ENCODE measurements around the gene SYNE1. TPM values are rescaled to one million over a fixed set of nuclear protein-coding genes. Genes with fewer than 3 reads are reported as not detected.

Gene SYNE1
- total RNA-seq, 1 experiment from 2014 or later: 3.0 TPM

DNA sequence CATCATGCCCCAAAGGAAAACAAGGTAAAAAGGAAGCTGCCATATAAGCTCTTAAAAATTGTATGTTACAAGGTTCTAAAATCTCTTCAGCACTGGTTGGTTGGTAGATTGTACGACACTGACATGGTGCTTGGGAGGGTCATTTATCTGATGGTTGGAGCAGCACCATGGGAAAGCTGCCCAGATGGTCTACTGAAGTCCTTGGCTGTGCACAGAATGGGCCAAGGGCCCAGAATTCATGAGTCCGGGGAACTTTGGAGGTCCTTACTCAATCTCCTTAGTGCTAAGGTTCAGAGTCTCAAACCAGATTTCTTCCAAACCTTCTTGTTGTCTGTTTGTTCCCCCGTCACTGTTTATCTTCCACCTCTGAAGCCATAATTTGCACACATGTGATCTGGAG is 515.3 kb downstream of the SYNE1 start:
- no peak overlapping the region for H2BK20ac ChIP-seq (ENCODE audit: low read depth, low read length, poor library complexity, severe bottlenecking)
- Mint-ChIP-seq H3K4me1 (no peaks in the 10 kb centered on the region), H3K27ac (no peak overlapping the region), H3K27me3 (ENCODE audit: low read depth) (no peaks in the 10 kb centered on the region), H3K4me3 (no peak overlapping the region), H3K9me3 (no peaks in the 10 kb centered on the region), H3K36me3 (ENCODE audit: insufficient read depth in 1 of 3, low read depth in 3 of 3) (no peaks in the 10 kb centered on the region)
- H2BK12ac ChIP-seq (ENCODE audit: insufficient read length, low read depth, low read length): no peak overlapping the region
- no peak for DNase-seq
- H3K56ac ChIP-seq (ENCODE audit: insufficient read length, low read depth, low read length): no peak overlapping the region
- no peaks in the 10 kb centered on the region for H3K27me3 ChIP-seq (ENCODE audit: insufficient read depth, low read length)
- H4K20me1 ChIP-seq (ENCODE audit: control insufficient read depth, insufficient read depth, insufficient read length): no peaks in the 10 kb centered on the region
- no peak overlapping the region for H3K27ac ChIP-seq (ENCODE audit: insufficient read length, low read depth, low read length)
- H4K5ac ChIP-seq (ENCODE audit: insufficient read length, low read depth, low read length): no peak overlapping the region
- H3K14ac ChIP-seq (ENCODE audit: insufficient read depth, low read length): no peak overlapping the region
- no peaks in the 10 kb centered on the region for H3K79me2 ChIP-seq (ENCODE audit: insufficient read depth, low read length)
- no peak overlapping the region for H2BK120ac ChIP-seq (ENCODE audit: low read depth, low read length, poor library complexity, severe bottlenecking)
- no peak overlapping the region for H3K23ac ChIP-seq (ENCODE audit: insufficient read length, low read depth, low read length)
- H2BK5ac ChIP-seq (ENCODE audit: insufficient read length, low read length): no peak overlapping the region
- no peaks in the 10 kb centered on the region for H3K4me1 ChIP-seq (ENCODE audit: insufficient read depth, low read length)
- no peak overlapping the region for H4K8ac ChIP-seq (replicated peaks; ENCODE audit: insufficient read length, low read depth, low read length)
- H3K9ac ChIP-seq (ENCODE audit: extremely low read depth, insufficient read length, low read length): no peak overlapping the region
- no peak overlapping the region for H3T11ph ChIP-seq (ENCODE audit: low read length)
- no peak overlapping the region for H3K4ac ChIP-seq (ENCODE audit: low read depth, low read length)
- TF ChIP-seq, protein P1, sequence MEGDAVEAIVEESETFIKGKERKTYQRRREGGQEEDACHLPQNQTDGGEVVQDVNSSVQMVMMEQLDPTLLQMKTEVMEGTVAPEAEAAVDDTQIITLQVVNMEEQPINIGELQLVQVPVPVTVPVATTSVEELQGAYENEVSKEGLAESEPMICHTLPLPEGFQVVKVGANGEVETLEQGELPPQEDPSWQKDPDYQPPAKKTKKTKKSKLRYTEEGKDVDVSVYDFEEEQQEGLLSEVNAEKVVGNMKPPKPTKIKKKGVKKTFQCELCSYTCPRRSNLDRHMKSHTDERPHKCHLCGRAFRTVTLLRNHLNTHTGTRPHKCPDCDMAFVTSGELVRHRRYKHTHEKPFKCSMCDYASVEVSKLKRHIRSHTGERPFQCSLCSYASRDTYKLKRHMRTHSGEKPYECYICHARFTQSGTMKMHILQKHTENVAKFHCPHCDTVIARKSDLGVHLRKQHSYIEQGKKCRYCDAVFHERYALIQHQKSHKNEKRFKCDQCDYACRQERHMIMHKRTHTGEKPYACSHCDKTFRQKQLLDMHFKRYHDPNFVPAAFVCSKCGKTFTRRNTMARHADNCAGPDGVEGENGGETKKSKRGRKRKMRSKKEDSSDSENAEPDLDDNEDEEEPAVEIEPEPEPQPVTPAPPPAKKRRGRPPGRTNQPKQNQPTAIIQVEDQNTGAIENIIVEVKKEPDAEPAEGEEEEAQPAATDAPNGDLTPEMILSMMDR (conservative IDR thresholded peaks at IDR 0.05): no peak
- no peaks in the 10 kb centered on the region for H3K9me3 ChIP-seq (ENCODE audit: control insufficient read depth, low read depth, low read length)
- no peak overlapping the region for H2AFZ ChIP-seq (ENCODE audit: low read length)
- H2BK15ac ChIP-seq (ENCODE audit: low read depth, low read length): no peak overlapping the region
- no peak overlapping the region for H2AK5ac ChIP-seq (ENCODE audit: insufficient read length, low read length)
- no CpG with 5 or more reads among the region's 3 CpGs for WGBS (ENCODE audit: extremely low coverage, insufficient read length, low lambda C conversion rate)
- no peaks in the 10 kb centered on the region for H3K79me1 ChIP-seq (ENCODE audit: insufficient read depth, low read depth, low read length, poor library complexity, severe bottlenecking)
- no peak overlapping the region for H3K4me2 ChIP-seq (ENCODE audit: insufficient read depth, insufficient read length, low read length)
- H3K23me2 ChIP-seq (ENCODE audit: insufficient read length, low read depth, low read length, poor library complexity, severe bottlenecking): peaks cover 4% of the 10 kb centered on the region
- no peak overlapping the region for H3K18ac ChIP-seq (ENCODE audit: insufficient read length, low read depth, low read length)
- H4K91ac ChIP-seq (ENCODE audit: insufficient read length, low read depth, low read length): no peak overlapping the region
